Measurements from ENCODE around the gene GPC5.

DNA sequence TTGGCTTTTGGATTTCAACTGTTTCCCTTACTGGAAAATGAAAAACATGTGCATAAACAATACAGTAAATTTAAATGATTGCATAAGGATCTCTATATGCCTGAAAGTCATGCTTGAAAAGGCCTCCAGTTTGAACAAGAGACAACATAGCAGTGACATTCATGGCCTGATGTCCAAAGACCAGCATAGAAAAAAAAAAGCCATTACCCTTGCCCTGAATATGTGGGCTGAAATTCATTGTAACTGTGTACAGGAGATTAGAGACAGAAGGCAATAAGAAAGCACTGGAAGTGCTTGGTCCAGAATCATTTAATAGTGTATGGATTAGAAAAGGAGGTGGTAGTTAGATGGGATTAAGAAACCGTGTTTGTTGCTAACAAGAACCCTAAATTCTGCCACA is 35.5 kb upstream of the GPC5 start:
- TF ChIP-seq, protein P1, sequence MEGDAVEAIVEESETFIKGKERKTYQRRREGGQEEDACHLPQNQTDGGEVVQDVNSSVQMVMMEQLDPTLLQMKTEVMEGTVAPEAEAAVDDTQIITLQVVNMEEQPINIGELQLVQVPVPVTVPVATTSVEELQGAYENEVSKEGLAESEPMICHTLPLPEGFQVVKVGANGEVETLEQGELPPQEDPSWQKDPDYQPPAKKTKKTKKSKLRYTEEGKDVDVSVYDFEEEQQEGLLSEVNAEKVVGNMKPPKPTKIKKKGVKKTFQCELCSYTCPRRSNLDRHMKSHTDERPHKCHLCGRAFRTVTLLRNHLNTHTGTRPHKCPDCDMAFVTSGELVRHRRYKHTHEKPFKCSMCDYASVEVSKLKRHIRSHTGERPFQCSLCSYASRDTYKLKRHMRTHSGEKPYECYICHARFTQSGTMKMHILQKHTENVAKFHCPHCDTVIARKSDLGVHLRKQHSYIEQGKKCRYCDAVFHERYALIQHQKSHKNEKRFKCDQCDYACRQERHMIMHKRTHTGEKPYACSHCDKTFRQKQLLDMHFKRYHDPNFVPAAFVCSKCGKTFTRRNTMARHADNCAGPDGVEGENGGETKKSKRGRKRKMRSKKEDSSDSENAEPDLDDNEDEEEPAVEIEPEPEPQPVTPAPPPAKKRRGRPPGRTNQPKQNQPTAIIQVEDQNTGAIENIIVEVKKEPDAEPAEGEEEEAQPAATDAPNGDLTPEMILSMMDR (IDR thresholded peaks at IDR 0.05) = no peak
- TF ChIP-seq POLR2A (IDR thresholded peaks at IDR 0.05) = no peak

Data from uterus (tissue), 2 donors.